MM.1S (cell line): ENCODE data around the gene TNRC6C.

Source experiments
- DNase-seq: peaks from one replicate; pipeline ENCODE4 v3.0.0-alpha.2; 2015
- H2AFZ ChIP-seq: fragments of 300-600 bp; sonication (generic); 2 replicates; pipeline ENCODE4 v1.6.0; 2016; ENCODE audit warnings: antibody characterized with exemption, low read length
- H3F3A ChIP-seq: fragments of 300-600 bp; sonication (generic); 2 replicates; pipeline ENCODE4 v1.6.1; 2016; ENCODE audit warnings: mild to moderate bottlenecking, antibody characterized with exemption, low read length, moderate library complexity, mixed read lengths; ENCODE audit not compliant: insufficient read depth
- H3K27ac ChIP-seq: fragments of 300-600 bp; sonication (generic); 2 replicates; pipeline ENCODE4 v1.5.1; 2016; ENCODE audit warnings: mild to moderate bottlenecking, low read length
- H3K27me3 ChIP-seq: fragments of 300-600 bp; sonication (generic); replicated peaks from 2 replicates; pipeline ENCODE4 v1.6.0; 2016; ENCODE audit warnings: low read length; ENCODE audit not compliant: insufficient read depth
- H3K36me3 ChIP-seq: fragments of 300-600 bp; sonication (generic); replicated peaks from 2 replicates; pipeline ENCODE4 v1.6.1; 2016; ENCODE audit warnings: mild to moderate bottlenecking, low read length, mixed read lengths; ENCODE audit not compliant: insufficient read depth
- H3K4me1 ChIP-seq: fragments of 300-600 bp; sonication (generic); 2 replicates; pipeline ENCODE4 v1.6.1; 2016; ENCODE audit warnings: low read length, mixed read lengths
- H3K4me2 ChIP-seq: fragments of 300-600 bp; sonication (generic); 2 replicates; pipeline ENCODE4 v1.6.0; 2016; ENCODE audit warnings: low read depth, low read length
- H3K4me3 ChIP-seq: fragments of 300-600 bp; sonication (generic); 2 replicates; pipeline ENCODE4 v1.5.1; 2016; ENCODE audit warnings: low read length, mixed read lengths
- H3K79me2 ChIP-seq: fragments of 300-600 bp; sonication (generic); 2 replicates; pipeline ENCODE4 v1.6.1; 2016; ENCODE audit warnings: mixed run types, low read length, mixed read lengths
- H3K9ac ChIP-seq: fragments of 300-600 bp; sonication (generic); 2 replicates; pipeline ENCODE4 v1.6.1; 2016; ENCODE audit warnings: low read length, mixed read lengths
- H3K9me2 ChIP-seq: fragments of 300-600 bp; sonication (generic); replicated peaks from 2 replicates; pipeline ENCODE4 v1.6.1; 2016; ENCODE audit warnings: mild to moderate bottlenecking, low read length, mixed read lengths; ENCODE audit not compliant: insufficient read depth
- H3K9me3 ChIP-seq: fragments of 300-600 bp; sonication (generic); replicated peaks from 2 replicates; pipeline ENCODE4 v1.6.1; 2016; ENCODE audit warnings: mild to moderate bottlenecking, low read length, mixed read lengths; ENCODE audit not compliant: insufficient read depth
- H4K20me1 ChIP-seq: fragments of 300-600 bp; sonication (generic); 2 replicates; pipeline ENCODE4 v1.6.1; 2016; ENCODE audit warnings: mild to moderate bottlenecking, low read length, moderate library complexity, mixed read lengths; ENCODE audit not compliant: insufficient read depth
- EZH2 ChIP-seq: fragments of 300-600 bp; sonication (generic); optimal IDR thresholded peaks from 2 replicates; pipeline ENCODE3; 2017; ENCODE audit warnings: low read depth, mild to moderate bottlenecking, antibody characterized with exemption, low read length, mixed read lengths
- EZH2phosphoT487 ChIP-seq: fragments of 300-600 bp; sonication (generic); IDR thresholded peaks from 2 replicates; pipeline ENCODE4 v1.6.1; 2018; ENCODE audit warnings: antibody characterized with exemption, low read length
- TF ChIP-seq, protein P1 (sequence below): fragments of 300-600 bp; sonication (generic); IDR thresholded peaks from 2 replicates; pipeline ENCODE4 v1.5.1; 2016; ENCODE audit warnings: antibody characterized with exemption, low read length, mixed read lengths

The TNRC6C gene

DNA sequence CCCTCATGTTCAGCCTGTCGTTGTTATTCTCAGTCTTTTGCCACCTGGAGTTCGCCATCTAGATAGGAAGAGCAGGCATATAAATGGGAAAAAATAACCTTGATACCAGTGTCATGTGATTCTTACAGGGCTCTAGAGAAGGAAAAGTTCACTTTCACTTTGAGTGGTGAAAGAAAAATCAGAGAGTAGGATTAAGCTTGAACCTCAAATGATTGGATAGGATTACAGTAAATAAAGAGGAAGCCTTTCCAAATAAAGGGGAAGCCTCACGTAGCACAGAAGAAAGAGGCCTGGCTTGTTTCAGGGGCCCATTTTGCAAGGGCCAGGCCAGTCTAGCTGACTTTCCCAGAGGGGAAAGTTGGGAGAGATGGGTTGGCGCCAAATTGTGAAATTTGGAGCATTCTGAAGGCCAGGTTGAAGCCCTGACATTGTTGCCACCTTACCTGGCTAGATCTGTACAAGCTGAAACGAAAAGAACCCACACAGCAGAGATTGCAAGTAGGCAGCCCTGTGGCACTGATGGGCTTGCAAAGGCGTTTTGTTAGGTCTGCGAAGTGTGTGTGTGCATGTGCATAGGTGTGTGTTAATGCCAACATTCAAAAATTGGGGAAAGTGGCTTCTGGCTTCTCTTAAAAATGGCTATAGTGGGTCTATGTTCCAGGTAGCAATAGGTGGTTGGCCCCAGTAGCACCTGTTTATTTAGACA, 131.2 kb downstream of the TNRC6C start:
- no peak for DNase-seq
- H3K9me3 ChIP-seq = no peaks in the 10 kb centered on the region
- H3K27ac ChIP-seq = no peak overlapping the region
- 0 out of 2 replicates have a peak, but pooled peaks cover 4% of the 10 kb centered on the region for H3K4me1 ChIP-seq
- no peak overlapping the region for H3K4me2 ChIP-seq
- no peak overlapping the region for H2AFZ ChIP-seq
- H3K27me3 ChIP-seq = no peaks in the 10 kb centered on the region
- H3F3A ChIP-seq = no peaks in the 10 kb centered on the region
- no peaks in the 10 kb centered on the region for H3K79me2 ChIP-seq
- no peak overlapping the region for H3K9ac ChIP-seq
- no peaks in the 10 kb centered on the region for H4K20me1 ChIP-seq
- TF ChIP-seq EZH2 (no peak), EZH2phosphoT487 (no peak)
- TF ChIP-seq, protein P1, sequence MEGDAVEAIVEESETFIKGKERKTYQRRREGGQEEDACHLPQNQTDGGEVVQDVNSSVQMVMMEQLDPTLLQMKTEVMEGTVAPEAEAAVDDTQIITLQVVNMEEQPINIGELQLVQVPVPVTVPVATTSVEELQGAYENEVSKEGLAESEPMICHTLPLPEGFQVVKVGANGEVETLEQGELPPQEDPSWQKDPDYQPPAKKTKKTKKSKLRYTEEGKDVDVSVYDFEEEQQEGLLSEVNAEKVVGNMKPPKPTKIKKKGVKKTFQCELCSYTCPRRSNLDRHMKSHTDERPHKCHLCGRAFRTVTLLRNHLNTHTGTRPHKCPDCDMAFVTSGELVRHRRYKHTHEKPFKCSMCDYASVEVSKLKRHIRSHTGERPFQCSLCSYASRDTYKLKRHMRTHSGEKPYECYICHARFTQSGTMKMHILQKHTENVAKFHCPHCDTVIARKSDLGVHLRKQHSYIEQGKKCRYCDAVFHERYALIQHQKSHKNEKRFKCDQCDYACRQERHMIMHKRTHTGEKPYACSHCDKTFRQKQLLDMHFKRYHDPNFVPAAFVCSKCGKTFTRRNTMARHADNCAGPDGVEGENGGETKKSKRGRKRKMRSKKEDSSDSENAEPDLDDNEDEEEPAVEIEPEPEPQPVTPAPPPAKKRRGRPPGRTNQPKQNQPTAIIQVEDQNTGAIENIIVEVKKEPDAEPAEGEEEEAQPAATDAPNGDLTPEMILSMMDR = no peak
- no peaks in the 10 kb centered on the region for H3K9me2 ChIP-seq
- H3K4me3 ChIP-seq = no peak overlapping the region
- no peaks in the 10 kb centered on the region; the same call in 1 of the 2 replicates for H3K36me3 ChIP-seq

DNA sequence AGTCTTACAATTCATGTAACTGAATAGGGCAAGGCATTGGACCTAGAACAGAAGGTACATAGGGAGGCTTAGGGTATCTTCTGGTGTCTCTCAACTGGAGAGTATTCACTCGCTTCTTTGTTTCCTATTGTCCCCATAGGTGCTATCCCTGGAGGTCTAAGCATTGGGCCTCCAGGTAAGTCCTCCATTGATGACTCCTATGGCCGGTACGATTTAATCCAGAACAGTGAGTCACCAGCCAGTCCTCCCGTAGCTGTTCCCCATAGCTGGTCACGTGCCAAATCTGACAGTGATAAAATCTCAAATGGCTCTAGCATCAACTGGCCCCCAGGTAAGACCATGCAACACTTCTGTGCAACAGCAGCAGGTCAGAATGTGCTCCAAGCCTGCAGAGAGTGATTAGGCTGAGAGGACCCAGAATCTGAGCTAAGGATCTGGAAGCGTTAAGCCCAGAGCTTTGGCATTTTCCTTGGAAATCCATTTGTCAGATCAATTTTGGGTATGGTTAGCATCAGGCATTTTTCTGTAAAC, 134.4 kb downstream of the TNRC6C start:
- Histone ChIP-seq H3K4me2 (no peak overlapping the region), H3K9ac (no peak overlapping the region), H3K27ac (no peak overlapping the region), H3K9me2 (no peaks in the 10 kb centered on the region), H3F3A (no peaks in the 10 kb centered on the region), H3K27me3 (no peaks in the 10 kb centered on the region), H2AFZ (no peak overlapping the region), H3K36me3 (no peaks in the 10 kb centered on the region), H3K79me2 (no peaks in the 10 kb centered on the region), H3K4me1 (0 out of 2 replicates have a peak, but pooled peaks cover 4% of the 10 kb centered on the region), H3K4me3 (no peak overlapping the region), H3K9me3 (no peaks in the 10 kb centered on the region), H4K20me1 (no peaks in the 10 kb centered on the region)
- DNase-seq = no peak
- no peak for TF ChIP-seq EZH2phosphoT487
- TF ChIP-seq, protein P1 = no peak
- TF ChIP-seq EZH2 = no peak

DNA sequence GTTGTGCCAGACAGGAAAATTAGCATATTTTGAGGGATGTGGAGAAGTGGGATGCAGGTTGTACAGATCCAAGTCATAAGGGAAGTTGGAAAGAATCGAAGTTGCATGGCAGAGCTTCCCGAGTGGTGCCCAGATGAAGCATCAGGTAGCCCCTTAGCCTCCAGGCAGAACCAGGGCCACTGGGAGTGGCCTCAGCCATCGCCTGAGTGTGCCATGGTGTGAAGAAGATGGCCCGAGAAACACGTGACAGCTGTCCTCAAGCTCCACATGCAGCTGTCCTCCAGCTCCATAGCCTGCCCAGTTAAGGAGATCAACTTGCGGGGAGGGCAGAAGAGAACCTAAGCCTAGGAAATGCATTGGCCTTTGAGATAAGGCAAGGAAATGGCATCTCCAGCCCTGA, 136.5 kb downstream of the TNRC6C start:
- Histone ChIP-seq H2AFZ (no peak overlapping the region), H3K9me3 (no peaks in the 10 kb centered on the region), H3K9ac (no peak overlapping the region), H3K79me2 (no peaks in the 10 kb centered on the region), H3K4me2 (no peak overlapping the region), H3K4me1 (no peaks in the 10 kb centered on the region), H3K4me3 (no peak overlapping the region), H3K27me3 (no peaks in the 10 kb centered on the region), H3K27ac (no peak overlapping the region), H4K20me1 (no peaks in the 10 kb centered on the region), H3F3A (no peaks in the 10 kb centered on the region), H3K9me2 (no peaks in the 10 kb centered on the region), H3K36me3 (no peaks in the 10 kb centered on the region)
- TF ChIP-seq EZH2phosphoT487 (no peak), EZH2 (no peak)
- TF ChIP-seq, protein P1 = no peak
- no peak for DNase-seq
